Measurements from ENCODE around the gene PGLYRP1. TPM values are rescaled to one million over a fixed set of nuclear protein-coding genes. Genes with fewer than 3 reads are reported as not detected.

The PGLYRP1 gene
- total and polyA plus RNA-seq, 2 of the 13 experiments (the other 11 are each of a cell fraction or from before 2014, with no cell fraction given), result not detected

- TF ChIP-seq ZNF691 (CRISPR knock-in tag; IDR thresholded peaks at IDR 0.05; ENCODE audit: borderline replicate concordance, low read depth) (no peak), ZNF557 (CRISPR knock-in tag; IDR thresholded peaks at IDR 0.05) (no peak), BCL6 (CRISPR knock-in tag; IDR thresholded peaks at IDR 0.05) (no peak)
Measured at GRCh38 chr19:45975306-45976070, 47.4 kb downstream of the PGLYRP1 start (continued).

GRCh38 chr19:45973553-45974338 is 49.1 kb downstream of the PGLYRP1 start, which contains the start of gene NOVA2:
Gene NOVA2 (minus strand): TSS chr19:45973865. CDS start chr19:45973351, 514 bp downstream.
- no TSS peak for BruUV-seq (replicated peaks)
- Histone ChIP-seq H4K20me1 (ENCODE audit: insufficient read depth, low read length) (no peaks in the 10 kb centered on the region), H3K4me1 (ENCODE audit: insufficient read depth, low read length) (no peaks in the 10 kb centered on the region), H3K79me2 (ENCODE audit: insufficient read depth, low read length) (no peaks in the 10 kb centered on the region), H3K36me3 (replicated peaks in 1 of 2; ENCODE audit: control insufficient read depth in 1 of 2, insufficient read depth in 2 of 2, low read length in 2 of 2) (no peaks in the 10 kb centered on the region), H3K27ac (ENCODE audit: extremely low read length, insufficient read depth, low read length) (no peak within 1 kb of the TSS), H3K9ac (ENCODE audit: insufficient read depth, low read depth, low read length) (no peak within 1 kb of the TSS), H2AFZ (ENCODE audit: low read length) (no peak within 1 kb of the TSS), H3K27me3 (ENCODE audit: control insufficient read depth in 1 of 2, insufficient read depth in 2 of 2, low read length in 2 of 2) (peaks cover 1 to 45% of the 10 kb centered on the region in 2 experiments), H3K9me3 (ENCODE audit: low read length) (no peaks in the 10 kb centered on the region), H3K4me2 (ENCODE audit: low read depth, low read length) (no peak within 1 kb of the TSS), H3K4me3 (replicated peaks in 1 of 3; ENCODE audit: insufficient read depth in 1 of 3, low read depth in 2 of 3, low read length in 3 of 3) (no peak within 1 kb of the TSS)
- ChIA-PET CTCF (ENCODE audit: low intra/inter-chr PET ratio, low total read pairs) (no interaction called here), POLR2A (no interaction called here)
- intact Hi-C loops (cut with micrococcal nuclease; ENCODE audit: unreplicated experiment) (no loop called here), in situ Hi-C loops (cut with HindIII; ENCODE audit: extremely low pct_ligation_motif_present, low pct_unique_long_range_greater_than_20kb) (no loop called here)
- TF ChIP-seq NR2F1 (CRISPR knock-in tag; IDR thresholded peaks at IDR 0.05) (no peak), FOSL1 (CRISPR knock-in tag; IDR thresholded peaks at IDR 0.05; ENCODE audit: borderline replicate concordance) (no peak), BHLHE40 (IDR thresholded peaks at IDR 0.05; ENCODE audit: low read length) (no peak), USF2 (IDR thresholded peaks at IDR 0.05; ENCODE audit: low read depth, low read length) (no peak), USF2 (CRISPR knock-in tag; IDR thresholded peaks at IDR 0.05; ENCODE audit: borderline replicate concordance) (no peak), MTF1 (CRISPR knock-in tag; IDR thresholded peaks at IDR 0.05) (no peak), TRIM22 (IDR thresholded peaks at IDR 0.05) (no peak), ZKSCAN1 (IDR thresholded peaks at IDR 0.05; ENCODE audit: low read length) (no peak)
- 41% methylated on average over 28 of the region's 58 CpGs for WGBS (ENCODE audit: low lambda C conversion rate)
- DNase-seq (ENCODE audit: low spot score) (no peak), FAIRE-seq (no peak), ATAC-seq (peak; percentile 49; the same call in 2 of the 3 replicates)

Data from HepG2 (cell line).